ENCODE measurements around the gene NOC2L. TPM values are rescaled to one million over a fixed set of nuclear protein-coding genes. Genes with fewer than 3 reads are reported as not detected.
"Not testable (repeated sequence)": the region's sequence is repeated elsewhere in the genome, so short reads cannot be mapped to it uniquely, and the experiment has no call there.

NOC2L gene
- total and polyA plus RNA-seq, 5 donors, result 43.6 to 48.6 (median 45.4) TPM

- Histone ChIP-seq H3K9me3 (ENCODE audit: control insufficient read depth, low read length) (no peaks in the 10 kb centered on the region), H3K27ac (ENCODE audit: low read length) (peak within 1 kb of the TSS; percentile 88), H3K27me3 (ENCODE audit: control insufficient read depth, insufficient read depth) (no peaks in the 10 kb centered on the region), H3K4me1 (ENCODE audit: control insufficient read depth, insufficient read depth, low read length) (peaks cover 4% of the 10 kb centered on the region), H3K4me3 (ENCODE audit: low read length) (peak within 1 kb of the TSS; percentile 60)
- ATAC-seq (peak; percentile 81 to 86), DNase-seq (peak; percentile 96 to 98 (median 97))
- intact Hi-C loops (cut with DNase I), result loop anchor here in 1 of 4 donors (2.0 kb wide), 1 partner anchor 15 kb away; no protein-coding TSS in a partner anchor
- under 1% methylated on average over 95 of the region's 95 CpGs for WGBS
Observed at GRCh38 chr1:999725-1000356, 40.8 kb upstream of the NOC2L start, which contains the start of gene HES4. TSS of gene HES4 (minus strand) at chr1:1000097. CDS start at chr1:999973, 124 bp downstream.

GRCh38 chr1:998995-999724, 40.1 kb upstream of the NOC2L start:
- WGBS, result under 1% methylated on average over 86 of the region's 86 CpGs
- H3K9me3 ChIP-seq (ENCODE audit: control insufficient read depth, low read length), result no peaks in the 10 kb centered on the region
- intact Hi-C loops (cut with DNase I), result loop anchor here in 1 of 4 donors (2.0 kb wide), 1 partner anchor 14 kb away; no protein-coding TSS in a partner anchor
- peak overlapping the region; percentile 88 for H3K27ac ChIP-seq (ENCODE audit: low read length)
- peak overlapping the region; percentile 60 for H3K4me3 ChIP-seq (ENCODE audit: low read length)
- DNase-seq (peak; percentile 47 to 80 (median 76)), ATAC-seq (peak in 1 of 2 donors; percentile 1)
- H3K27me3 ChIP-seq (ENCODE audit: control insufficient read depth, insufficient read depth), result no peaks in the 10 kb centered on the region
- no peaks in the 10 kb centered on the region for H3K4me1 ChIP-seq (ENCODE audit: control insufficient read depth, insufficient read depth, low read length)

- DNase-seq, result no peak
- intact Hi-C loops (cut with DNase I), result loop anchor here in 1 of 4 donors (2.0 kb wide), 1 partner anchor 14 kb away; no protein-coding TSS in a partner anchor
- Histone ChIP-seq H3K9me3 (ENCODE audit: control insufficient read depth, low read length) (no peaks in the 10 kb centered on the region), H3K27me3 (ENCODE audit: control insufficient read depth, insufficient read depth) (no peaks in the 10 kb centered on the region), H3K4me1 (ENCODE audit: control insufficient read depth, insufficient read depth, low read length) (no peaks in the 10 kb centered on the region), H3K27ac (ENCODE audit: low read length) (no peak overlapping the region), H3K4me3 (ENCODE audit: low read length) (peak overlapping the region; percentile 60)
- ATAC-seq, result no peak
- 12% methylated on average over 26 of the region's 27 CpGs for WGBS
Observed at GRCh38 chr1:998745-998994, 39.6 kb upstream of the NOC2L start.

GRCh38 chr1:997993-998744, 39.1 kb upstream of the NOC2L start:
- DNase-seq (peak; percentile 30 to 77 (median 69)), ATAC-seq (no peak)
- Histone ChIP-seq H3K27me3 (ENCODE audit: control insufficient read depth, insufficient read depth) (no peaks in the 10 kb centered on the region), H3K4me1 (ENCODE audit: control insufficient read depth, insufficient read depth, low read length) (no peaks in the 10 kb centered on the region), H3K27ac (ENCODE audit: low read length) (no peak overlapping the region), H3K9me3 (ENCODE audit: control insufficient read depth, low read length) (no peaks in the 10 kb centered on the region), H3K4me3 (ENCODE audit: low read length) (peak overlapping the region; percentile 60)
- 45% methylated on average over 75 of the region's 75 CpGs for WGBS
- intact Hi-C loops (cut with DNase I), result loop anchor here in 1 of 4 donors (2.0 kb wide), 1 partner anchor 13 kb away; no protein-coding TSS in a partner anchor

- Histone ChIP-seq H3K27me3 (ENCODE audit: control insufficient read depth, insufficient read depth) (no peaks in the 10 kb centered on the region), H3K9me3 (ENCODE audit: control insufficient read depth, low read length) (no peaks in the 10 kb centered on the region), H3K4me3 (ENCODE audit: low read length) (no peak overlapping the region), H3K27ac (ENCODE audit: low read length) (no peak overlapping the region), H3K4me1 (ENCODE audit: control insufficient read depth, insufficient read depth, low read length) (no peaks in the 10 kb centered on the region)
- DNase-seq (no peak), ATAC-seq (no peak)
- intact Hi-C loops (cut with DNase I), result no loop called here
- WGBS, result 69% methylated on average over 3 of the region's 3 CpGs
Observed at GRCh38 chr1:997713-997992, 38.6 kb upstream of the NOC2L start.

GRCh38 chr1:996851-997712, 38.0 kb upstream of the NOC2L start:
- H3K27ac ChIP-seq (ENCODE audit: low read length), result no peak overlapping the region
- peak; percentile 15 to 59 (median 51) for DNase-seq
- no peaks in the 10 kb centered on the region for H3K27me3 ChIP-seq (ENCODE audit: control insufficient read depth, insufficient read depth)
- intact Hi-C loops (cut with DNase I), result no loop called here
- ATAC-seq, result no peak
- H3K9me3 ChIP-seq (ENCODE audit: control insufficient read depth, low read length), result no peaks in the 10 kb centered on the region
- H3K4me3 ChIP-seq (ENCODE audit: low read length), result no peak overlapping the region
- WGBS, result 67% methylated on average over 24 of the region's 24 CpGs
- no peaks in the 10 kb centered on the region for H3K4me1 ChIP-seq (ENCODE audit: control insufficient read depth, insufficient read depth, low read length)

GRCh38 chr1:995665-996633, 36.9 kb upstream of the NOC2L start:
- H3K4me1 ChIP-seq (ENCODE audit: control insufficient read depth, insufficient read depth, low read length), result no peaks in the 10 kb centered on the region
- no peak overlapping the region for H3K27ac ChIP-seq (ENCODE audit: low read length)
- peak; percentile 22 to 59 (median 58) for DNase-seq
- WGBS, result 38% methylated on average over 30 of the region's 30 CpGs
- intact Hi-C loops (cut with DNase I), result no loop called here
- H3K4me3 ChIP-seq (ENCODE audit: low read length), result no peak overlapping the region
- H3K9me3 ChIP-seq (ENCODE audit: control insufficient read depth, low read length), result no peaks in the 10 kb centered on the region
- H3K27me3 ChIP-seq (ENCODE audit: control insufficient read depth, insufficient read depth), result no peaks in the 10 kb centered on the region
- no peak for ATAC-seq

- 91% methylated on average over 6 of the region's 6 CpGs for WGBS
- intact Hi-C loops (cut with DNase I); H3K27me3 ChIP-seq (ENCODE audit: control insufficient read depth, insufficient read depth); H3K27ac ChIP-seq (ENCODE audit: low read length); H3K4me1 ChIP-seq (ENCODE audit: control insufficient read depth, insufficient read depth, low read length); H3K9me3 ChIP-seq (ENCODE audit: control insufficient read depth, low read length); ATAC-seq; H3K4me3 ChIP-seq (ENCODE audit: low read length): not testable (repeated sequence)
- peak in 1 of 3 donors; percentile 32 for DNase-seq
Observed at GRCh38 chr1:994546-994945, 35.5 kb upstream of the NOC2L start.

- WGBS, result 74% methylated on average over 15 of the region's 15 CpGs
- no peaks in the 10 kb centered on the region for H3K9me3 ChIP-seq (ENCODE audit: control insufficient read depth, low read length)
- ATAC-seq, result no peak
- intact Hi-C loops (cut with DNase I), result no loop called here
- no peak overlapping the region for H3K4me3 ChIP-seq (ENCODE audit: low read length)
- H3K27ac ChIP-seq (ENCODE audit: low read length), result no peak overlapping the region
- peak in 2 of 3 donors; percentile 22 to 33 for DNase-seq
- H3K4me1 ChIP-seq (ENCODE audit: control insufficient read depth, insufficient read depth, low read length), result no peaks in the 10 kb centered on the region
- H3K27me3 ChIP-seq (ENCODE audit: control insufficient read depth, insufficient read depth), result no peaks in the 10 kb centered on the region
Observed at GRCh38 chr1:993379-993995, 34.4 kb upstream of the NOC2L start.

All from right cardiac atrium (tissue), 5 donors.